GM19395 (cell line): ENCODE measurements around the gene UBR3.
"Not testable (repeated sequence)": the region's sequence is repeated elsewhere in the genome, so short reads cannot be mapped to it uniquely, and the experiment has no call there.

Experiments
- ATAC-seq: cut with Tn5 transposase; IDR thresholded peaks from one replicate; pipeline ENCODE4 v1.9.1; 2021; ENCODE audit warnings: mild to moderate bottlenecking, moderate library complexity; ENCODE audit not compliant: unreplicated experiment

UBR3 gene

DNA sequence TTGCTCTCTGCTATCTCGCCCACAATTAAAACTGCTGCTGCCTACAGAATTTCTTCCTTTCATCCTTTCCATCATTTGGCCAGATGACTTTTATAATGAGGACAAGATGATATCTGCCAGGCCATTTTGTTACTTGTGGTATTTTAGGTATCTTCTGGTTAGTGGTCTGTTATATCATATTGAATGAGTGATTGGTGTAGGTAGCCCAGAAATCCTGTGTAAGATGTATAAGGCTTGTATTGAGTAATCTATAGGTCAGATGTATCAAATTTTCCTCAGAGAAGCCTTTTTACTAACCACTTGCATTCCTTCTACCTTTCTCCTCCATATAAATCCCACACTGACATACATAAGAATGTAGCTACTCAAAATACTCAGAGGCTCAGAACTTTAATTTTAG, 118.3 kb downstream of the UBR3 start:
- no peak for ATAC-seq

DNA sequence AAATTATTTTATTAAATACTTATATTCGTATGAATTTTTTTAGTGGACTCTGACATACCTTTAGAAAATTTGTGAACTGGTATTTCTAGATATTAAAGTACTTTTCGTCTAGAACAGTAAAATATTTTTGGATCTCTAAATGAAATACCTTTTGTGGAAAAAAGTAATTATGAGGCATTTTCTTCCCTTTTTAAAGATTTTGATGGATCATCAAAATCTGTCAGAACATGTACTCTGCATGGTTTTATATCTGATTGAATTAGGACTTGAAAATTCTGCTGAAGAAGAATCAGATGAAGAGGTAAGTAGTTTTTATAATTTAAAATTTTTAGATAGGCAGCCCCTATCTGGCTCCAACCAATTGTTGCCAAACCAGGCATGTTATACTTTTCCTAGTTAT, 118.8 kb downstream of the UBR3 start:
- ATAC-seq: no peak

DNA sequence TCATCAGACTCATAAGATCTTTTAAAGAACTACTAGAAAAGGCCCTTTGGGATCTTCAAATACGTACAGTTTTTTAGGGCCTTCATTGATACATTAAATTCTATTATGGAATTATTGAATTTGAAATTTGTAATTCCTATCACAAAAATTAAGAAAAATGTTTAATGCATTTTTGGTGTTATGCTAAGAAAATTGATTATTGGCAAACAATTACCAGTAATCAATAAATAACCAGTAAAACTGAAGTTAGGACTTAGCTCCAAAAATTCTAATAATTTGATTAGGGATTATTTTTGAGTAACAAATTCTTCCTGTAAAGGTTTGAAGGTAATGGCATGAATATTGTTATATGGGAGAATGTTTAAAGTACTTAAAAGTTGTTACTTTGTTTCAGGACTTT, 119.3 kb downstream of the UBR3 start:
- ATAC-seq: no peak

DNA sequence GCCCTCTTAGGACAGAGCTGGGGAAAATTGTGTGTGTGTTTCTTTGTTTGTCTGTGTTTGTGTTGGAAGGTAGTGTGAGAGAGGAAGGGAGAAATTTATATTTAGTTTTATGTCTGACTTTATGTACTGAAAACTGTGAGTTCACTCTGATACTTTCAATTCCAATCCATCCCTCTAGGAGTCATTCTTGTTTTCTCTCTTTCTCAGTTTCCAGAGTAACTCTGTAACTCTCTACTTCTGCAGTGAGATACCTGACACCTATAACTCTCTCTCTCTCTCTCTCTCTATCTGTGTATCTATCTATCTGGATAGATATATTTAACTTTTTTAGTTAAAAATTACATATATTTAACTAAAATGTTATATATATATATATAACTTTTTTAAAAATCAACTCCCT, 128.7 kb downstream of the UBR3 start:
- ATAC-seq: no peak

DNA sequence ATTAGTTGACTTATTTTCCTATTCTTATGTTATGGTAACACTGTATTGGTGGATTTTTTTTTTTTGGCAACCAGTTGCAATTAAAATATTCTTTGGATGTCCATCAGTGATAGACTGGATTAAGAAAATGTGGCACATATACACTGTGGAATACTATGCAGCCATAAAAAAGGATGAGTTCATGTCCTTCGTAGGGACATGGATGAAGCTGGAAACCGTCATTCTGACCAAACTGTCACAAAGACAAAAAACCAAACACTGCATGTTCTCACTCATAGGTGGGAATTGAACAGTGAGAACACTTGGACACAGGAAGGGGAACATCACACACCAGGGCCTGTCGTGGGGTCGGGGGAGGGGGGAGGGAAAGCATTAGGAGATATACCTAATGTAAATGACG, 130.0 kb downstream of the UBR3 start:
- ATAC-seq: not testable (repeated sequence)

DNA sequence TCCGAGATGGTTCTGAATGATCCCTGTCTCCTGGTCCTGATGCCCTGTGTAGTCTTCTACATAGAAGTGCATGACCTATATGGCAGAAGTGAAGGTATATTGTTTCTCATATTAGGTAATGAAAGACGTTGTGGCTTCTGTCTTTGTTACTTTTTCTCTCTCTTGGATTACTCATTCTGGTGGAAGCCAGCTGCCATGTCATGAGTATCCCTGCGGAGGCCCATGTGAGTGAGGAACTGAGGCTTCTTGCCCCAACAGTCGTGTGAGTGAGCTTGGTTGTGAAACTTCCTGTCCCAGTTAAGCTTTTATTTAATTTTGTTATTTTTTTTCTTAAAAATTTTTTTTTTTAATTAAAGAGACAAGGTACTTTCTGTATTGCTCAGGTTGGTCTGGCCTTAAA, 134.7 kb downstream of the UBR3 start:
- no peak for ATAC-seq

DNA sequence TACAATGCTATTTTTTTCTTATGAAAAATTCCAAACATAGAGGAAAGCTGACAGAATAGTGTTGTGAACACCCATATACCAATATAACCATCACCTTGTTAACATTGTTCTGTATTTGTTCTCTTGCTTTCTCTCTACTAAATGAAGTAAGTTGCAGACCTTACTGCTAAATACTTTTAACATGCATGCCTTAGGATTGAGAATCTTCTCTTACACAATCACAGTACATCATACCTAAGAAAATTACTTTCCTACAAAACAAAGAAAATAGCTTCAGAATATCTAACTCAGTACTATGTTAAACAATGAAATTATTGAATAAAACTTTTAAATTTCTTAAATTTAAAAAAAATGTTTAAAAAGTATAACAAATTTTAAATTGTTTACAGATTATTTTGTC, 136.5 kb downstream of the UBR3 start:
- ATAC-seq: no peak

DNA sequence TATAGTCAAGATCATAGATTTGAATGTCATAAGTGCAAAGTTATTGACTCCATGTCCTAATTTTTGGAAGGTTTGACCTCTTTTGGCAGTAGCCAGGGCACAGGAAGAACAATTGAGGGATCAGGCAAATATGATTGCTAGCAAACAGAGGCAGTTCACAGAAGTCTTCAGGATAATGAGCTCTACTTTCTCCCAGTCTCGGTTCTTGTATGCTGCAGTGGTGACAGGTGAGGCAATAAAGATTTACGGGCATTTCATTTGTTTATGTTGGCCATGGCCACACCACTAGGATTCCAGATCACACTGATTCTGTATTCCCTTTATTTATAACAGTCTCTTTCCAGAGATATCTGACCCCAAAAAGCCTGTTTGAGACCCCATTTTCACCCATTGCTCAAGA, 137.5 kb downstream of the UBR3 start:
- no peak for ATAC-seq

DNA sequence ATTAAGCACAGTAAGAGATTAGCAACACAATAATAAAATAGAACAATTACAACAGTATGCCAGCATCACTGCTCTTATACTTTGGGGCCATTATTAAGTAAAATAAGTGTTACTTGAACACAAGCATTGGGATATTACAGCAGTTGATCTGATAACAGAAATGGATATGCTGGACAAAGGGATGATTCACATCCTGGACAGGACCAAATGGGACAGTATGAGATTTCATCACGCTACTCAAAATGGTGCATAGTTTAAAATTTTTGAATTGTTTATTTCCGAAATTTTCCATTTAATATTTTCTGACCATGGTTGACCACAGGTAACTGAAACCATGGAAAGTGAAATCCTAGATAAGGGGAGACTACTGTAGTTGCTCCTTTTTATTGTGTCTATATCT, 138.2 kb downstream of the UBR3 start:
- ATAC-seq: no peak

DNA sequence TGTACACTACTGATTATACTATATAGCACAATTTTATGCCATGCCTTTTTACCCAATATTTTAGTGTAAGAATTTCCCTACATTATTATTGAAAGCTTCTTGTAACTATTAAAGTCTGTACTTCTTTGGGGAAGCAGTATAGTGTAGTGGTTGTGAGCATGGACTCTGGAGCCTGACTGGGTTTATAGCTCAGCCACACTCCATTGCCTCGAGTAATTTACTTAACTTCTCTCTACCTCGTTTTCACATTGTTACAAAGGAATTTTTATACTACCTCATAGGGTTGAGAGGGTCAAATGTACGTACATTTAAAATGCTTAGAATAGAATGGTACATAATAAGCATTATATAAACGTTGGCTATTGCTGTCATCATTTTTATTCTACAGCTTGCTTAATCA, 139.2 kb downstream of the UBR3 start:
- ATAC-seq: no peak

DNA sequence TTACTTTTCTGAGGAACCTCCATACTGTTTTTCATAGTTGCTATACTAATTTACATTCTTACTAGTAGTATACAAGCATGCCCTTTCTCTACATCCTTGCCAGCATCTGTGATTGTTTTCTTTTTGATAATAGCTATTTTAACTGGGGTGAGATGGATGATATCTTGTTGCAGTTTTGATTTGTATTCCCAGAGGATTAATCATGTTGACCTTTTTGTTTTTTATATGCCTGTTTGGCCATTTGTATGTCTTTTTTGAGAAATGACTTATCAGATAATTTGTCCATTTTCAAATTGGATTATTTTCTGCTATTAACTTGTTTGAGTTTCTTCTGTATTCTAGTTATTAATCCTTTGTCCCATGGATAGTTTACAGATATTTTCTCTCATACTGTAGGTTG, 141.5 kb downstream of the UBR3 start:
- no peak for ATAC-seq

DNA sequence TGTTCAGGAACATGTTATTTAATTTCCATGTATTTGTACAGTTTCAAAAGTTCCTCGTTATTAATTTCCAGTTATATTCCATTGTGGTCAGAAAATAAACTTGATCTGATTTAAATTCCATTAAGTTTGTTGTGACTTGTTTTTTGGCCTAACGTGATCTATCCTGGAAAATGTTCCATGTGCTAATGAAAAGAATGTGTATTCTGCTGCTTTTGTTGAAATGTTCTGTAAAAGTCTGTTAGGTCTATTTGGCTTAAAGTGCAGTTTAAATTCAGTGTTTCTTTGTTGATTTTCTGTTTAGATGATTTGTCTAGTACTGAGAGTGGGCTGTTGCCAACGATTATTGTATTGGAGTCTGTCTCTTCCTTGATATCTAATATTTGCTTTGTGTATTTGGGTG, 148.0 kb downstream of the UBR3 start:
- ATAC-seq: no peak

DNA sequence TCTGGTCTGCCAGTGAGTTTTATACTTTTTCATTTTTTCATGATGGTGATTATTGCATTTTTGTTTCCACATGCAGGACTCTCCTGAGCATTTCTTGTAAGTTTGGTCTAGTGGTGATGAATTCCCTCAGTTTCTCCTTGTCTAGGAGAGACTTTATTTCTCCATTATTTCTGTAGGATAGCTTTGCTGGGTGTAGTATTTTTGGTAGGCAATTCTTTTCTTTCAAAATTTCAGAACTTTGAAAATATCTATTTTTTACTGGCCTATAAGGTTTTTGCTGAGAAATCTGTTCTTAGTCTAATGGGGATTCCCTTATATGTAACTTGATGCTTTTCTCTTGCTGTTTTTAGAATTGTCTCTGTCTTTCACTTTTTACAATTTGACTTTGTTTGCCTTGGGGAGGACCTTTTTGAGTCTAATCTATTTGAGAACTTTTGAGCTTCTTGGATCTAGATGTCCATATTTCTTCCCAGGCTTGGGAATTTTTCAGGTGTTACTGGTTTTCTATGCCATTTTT, 149.1 kb downstream of the UBR3 start:
- ATAC-seq: no peak

DNA sequence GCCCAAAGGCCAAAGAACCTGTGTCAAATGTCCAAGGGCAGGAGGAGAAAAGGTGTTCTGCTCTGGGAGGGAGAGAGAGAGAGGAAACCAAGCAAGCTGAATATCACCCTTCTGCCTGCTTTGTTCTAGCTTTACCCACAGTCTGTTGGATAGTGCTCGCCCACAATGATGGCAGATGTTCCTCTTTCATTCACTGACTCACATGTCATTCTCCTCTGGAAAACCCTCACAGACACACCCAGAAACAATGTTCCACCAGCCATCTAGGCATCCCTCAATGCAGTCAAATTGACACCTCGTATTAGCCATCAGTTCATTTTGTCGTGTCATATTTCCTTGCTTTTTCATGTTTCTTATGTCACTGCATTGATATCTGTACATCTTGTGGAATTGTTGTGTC, 150.3 kb downstream of the UBR3 start:
- no peak for ATAC-seq

DNA sequence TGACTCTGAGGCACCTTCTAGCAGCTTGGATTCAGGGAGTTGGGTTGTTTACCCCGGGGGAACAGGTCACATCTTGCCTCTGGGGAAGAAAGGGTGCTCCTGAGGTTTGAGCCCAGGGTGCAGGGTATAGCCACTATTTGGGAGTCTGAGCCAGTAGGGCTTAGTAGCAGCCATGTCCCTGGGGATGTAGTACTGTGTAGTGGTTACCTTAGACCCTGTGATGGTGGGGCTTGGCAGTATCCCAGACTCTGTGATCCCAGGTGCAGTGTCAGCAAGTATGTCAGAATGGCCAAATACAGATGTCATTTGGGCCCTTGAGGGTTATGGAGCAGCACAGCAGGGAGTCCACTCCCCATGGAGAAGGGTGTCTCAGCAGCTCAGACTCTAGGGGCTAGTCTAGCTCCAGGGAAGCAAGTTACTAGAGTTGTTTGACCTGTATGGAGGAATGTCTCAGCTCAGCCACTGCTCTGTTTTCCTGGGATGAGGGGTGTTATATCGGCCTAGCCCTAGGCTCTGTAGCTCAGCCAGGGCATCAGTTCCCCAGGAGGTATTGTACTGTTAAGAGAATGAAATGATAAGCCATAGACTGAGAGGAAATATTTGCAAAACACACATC, 151.3 kb downstream of the UBR3 start:
- ATAC-seq: no peak

DNA sequence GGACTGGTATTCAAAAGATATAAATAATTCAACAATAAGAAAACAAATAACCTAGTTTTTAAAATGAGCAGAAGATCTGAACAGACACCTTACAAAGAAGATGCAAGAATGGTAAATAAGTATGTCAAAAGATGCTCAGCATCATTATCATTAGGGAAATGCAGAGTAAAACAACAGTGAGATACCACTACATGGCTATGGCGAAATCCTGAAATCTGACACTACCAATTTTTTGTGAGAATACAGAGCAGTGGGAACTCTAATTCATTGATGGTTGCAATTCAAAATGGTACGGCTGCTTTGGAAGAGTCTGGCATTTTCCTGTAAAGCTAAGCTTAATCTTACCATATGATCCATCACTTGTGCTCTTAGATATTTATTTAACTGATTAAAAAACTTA, 151.8 kb downstream of the UBR3 start:
- no peak for ATAC-seq

DNA sequence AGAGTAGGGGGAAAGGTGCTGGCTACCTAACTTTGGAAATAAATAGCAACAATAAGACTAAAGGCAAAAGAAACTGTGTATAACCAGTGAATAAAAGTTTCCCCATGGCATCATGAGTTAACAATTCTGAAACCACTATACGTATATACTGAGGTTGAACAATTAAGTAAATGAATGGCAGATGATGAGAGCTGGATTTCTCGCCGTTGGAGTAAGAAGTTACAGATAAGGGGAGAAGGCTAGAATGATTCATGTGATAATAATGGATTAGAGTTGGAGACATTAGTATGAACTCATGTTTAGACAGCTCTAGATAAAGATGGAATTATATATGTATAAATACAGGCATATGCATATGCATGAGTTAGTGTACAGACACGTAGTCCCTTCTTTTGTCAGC, 152.7 kb downstream of the UBR3 start:
- no peak for ATAC-seq

DNA sequence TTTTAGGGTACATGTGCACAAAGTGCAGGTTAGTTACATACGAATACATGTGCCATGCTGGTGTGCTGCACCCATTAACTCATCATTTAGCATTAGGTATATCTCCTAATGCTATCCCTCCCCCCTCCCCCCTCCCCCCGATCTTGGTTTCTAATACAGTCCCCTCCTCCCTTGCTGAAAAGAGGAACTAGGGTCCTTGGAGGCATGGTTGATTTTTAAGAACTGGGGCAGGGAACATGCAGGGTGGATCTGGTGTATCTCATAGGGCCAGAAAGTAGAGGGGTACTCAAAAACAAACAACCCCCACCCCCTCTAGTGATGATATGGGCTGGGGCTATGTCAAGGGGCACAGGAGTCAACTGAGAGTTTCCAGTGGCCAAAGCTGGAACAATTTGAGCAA, 153.4 kb downstream of the UBR3 start:
- ATAC-seq: no peak

DNA sequence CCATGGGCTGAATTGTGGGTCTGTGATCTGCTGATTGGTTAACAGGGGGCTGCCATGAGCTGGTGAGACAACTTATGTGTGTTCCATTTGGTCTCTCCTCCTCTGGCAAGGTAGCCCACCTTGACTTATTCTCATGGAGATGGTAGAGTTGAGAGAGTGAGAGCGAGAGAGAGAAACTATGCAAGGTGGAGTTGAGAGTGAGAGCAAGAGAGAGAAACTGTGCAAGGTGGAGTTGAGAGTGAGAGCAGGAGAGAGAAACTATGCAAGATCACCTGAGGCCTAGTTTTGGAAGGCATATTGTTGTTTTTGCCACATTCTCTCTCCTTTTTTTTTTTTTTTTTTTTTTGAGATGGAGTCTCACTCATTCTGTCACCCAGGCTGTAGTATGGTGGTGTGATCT, 155.7 kb downstream of the UBR3 start:
- no peak for ATAC-seq

DNA sequence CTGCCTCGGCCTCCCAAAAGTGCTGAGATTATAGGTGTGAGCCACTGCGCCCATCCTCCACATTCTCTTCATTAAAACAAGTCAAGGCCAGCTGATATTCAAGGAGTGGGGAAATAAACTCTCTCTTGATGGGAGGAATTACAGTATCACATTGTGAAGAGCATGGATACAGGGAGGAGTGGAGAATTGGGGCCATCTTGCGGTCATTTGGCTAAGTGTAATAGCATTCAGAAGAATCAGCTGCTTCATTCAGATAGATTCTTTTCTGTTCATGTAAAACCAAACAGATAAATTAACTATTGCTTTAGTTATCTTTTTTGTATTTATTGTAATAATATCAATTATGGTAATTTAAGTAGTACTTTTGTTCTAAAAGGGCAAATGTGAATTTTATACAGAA, 156.3 kb downstream of the UBR3 start:
- no peak for ATAC-seq

DNA sequence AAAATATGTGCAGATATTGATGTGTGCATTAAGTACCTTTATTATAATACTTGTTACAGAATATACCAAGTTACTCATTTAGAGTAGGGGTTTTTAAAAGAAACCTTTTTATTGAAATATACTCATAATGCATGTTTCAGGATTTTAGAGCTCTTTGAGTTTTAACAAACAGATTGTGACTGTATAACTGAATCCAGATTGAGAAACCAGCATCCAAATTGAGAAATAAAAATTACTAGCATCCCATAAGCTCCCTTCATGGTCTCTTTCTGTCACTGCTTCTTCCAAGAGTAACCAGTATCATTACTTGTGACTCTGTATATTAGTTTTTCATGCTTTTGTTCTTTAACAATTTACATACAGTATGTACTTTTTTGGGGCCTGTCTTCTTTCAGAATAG, 156.9 kb downstream of the UBR3 start:
- no peak for ATAC-seq

DNA sequence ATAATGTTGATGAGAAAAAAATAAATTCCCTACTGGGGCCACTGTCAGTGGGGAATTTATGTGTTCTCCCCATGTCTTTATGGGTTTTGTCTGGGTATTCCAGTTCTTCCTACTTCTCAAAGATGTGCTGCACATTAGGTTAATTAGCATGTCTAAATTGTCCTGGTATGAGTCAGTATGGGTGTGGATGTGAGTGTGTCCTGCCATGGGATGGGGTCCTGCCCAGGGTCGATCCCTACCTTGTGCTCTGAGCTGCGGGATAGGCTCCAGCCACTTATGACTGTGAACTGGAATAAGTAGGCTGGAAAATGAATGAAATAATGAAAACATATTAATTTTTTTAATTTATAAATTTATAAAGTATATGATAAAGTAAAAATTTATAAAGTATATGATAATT, 167.5 kb downstream of the UBR3 start:
- no peak for ATAC-seq

DNA sequence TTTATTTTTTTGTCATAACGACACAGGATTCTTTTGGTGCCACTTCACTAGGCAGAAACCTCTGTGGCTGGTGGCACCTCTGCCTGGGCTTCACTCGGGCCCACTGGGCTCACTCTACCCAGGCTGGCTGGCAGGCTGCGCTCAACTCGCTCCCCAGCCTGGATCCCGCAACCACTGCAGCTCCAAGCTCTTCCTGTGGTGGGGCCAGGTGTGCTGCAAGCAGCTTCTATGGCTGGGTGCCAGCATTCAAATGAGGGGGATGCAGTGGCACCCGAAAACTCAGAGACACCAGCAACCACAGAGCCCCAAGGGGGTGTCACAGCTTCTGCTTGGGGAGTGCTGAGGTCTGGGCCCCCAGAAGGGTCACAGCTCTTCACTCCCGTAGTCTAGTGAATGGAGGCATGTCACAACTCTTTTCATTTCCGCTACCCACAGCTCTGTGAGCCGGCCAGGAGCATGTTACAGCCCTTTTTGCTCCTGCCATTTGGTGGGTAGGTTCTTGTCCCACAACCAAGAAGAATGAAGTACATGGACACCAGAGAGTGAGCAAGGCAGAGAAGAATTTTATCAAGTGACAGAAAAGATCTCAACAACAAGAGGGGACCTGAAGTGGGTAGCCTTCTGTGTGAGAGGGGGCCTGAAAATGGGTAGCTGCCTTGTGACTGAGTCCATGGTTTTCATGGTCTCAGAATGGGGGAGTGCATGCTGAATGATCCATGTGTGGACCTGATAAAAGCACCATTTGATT, 170.1 kb downstream of the UBR3 start:
- no peak for ATAC-seq
